NCI-H510A treated with DMSO at 0.1 percent for 48 hours (cell line): ENCODE results near the gene FAM135A.
A peak's percentile ranks its signal among the peaks of the same experiment; 100 is the strongest.
"Not testable (repeated sequence)": the region's sequence is repeated elsewhere in the genome, so short reads cannot be mapped to it uniquely, and the experiment has no call there.

ENCODE experiments used
- DNase-seq: peaks from one replicate; lab custom pipeline; 2025; lab: John Stamatoyannopoulos, UW

The FAM135A gene

DNA sequence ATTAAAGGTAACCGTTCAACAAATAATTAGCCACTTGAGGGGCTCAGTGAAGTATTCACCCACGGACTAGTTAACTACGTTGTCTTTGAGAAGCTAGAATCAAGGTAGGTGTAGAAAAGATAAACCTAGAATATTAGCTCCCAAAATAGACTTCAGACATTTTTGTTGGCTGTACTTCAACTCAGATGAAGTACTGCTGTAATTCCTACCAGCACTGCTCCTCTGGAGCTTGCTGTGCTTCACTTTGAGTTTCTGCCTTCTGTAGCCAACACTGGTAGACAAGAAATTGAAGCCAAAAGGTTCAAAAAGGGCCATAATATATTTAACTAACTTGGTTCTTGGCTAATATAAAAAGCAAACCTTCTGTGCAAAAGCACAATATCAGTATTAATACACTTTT, 134.6 kb downstream of the FAM135A start:
- DNase-seq, result no peak

DNA sequence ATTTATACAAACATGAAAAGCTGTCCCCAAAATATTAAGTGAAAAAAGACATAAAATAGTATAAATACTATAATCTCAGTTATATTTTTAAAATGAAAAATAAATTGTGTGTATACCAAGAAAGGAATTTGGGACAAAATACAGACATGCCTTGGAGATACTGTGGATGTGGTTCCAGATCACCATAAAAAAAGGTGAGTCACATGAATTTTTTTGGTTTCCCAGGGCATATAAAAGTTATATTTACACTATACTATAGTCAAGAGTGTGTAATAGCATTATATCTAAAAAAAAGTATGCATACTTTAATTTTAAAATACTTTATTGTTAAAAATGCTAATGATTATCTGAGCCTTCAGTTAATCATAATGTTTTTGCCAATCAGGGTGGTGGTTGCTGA, 136.0 kb downstream of the FAM135A start:
- DNase-seq, result no peak

DNA sequence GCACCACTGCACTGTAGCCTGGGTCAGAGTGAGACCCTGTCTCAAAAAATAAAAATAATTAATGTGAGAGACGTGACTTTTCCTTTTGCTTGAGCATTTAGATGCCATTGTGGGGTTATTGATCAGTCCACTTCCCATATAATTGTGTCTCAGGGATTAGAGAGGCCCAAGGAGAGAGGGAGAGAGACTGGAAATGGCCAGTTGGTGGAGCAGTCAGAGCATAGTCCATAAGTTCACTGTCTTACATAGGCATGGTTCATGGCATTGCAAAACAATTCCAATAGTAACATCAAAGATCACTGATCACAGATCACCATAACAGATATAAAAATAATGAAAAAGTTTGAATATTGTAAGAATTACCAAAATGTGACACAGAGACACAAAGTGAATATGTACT, 138.3 kb downstream of the FAM135A start:
- no peak for DNase-seq

DNA sequence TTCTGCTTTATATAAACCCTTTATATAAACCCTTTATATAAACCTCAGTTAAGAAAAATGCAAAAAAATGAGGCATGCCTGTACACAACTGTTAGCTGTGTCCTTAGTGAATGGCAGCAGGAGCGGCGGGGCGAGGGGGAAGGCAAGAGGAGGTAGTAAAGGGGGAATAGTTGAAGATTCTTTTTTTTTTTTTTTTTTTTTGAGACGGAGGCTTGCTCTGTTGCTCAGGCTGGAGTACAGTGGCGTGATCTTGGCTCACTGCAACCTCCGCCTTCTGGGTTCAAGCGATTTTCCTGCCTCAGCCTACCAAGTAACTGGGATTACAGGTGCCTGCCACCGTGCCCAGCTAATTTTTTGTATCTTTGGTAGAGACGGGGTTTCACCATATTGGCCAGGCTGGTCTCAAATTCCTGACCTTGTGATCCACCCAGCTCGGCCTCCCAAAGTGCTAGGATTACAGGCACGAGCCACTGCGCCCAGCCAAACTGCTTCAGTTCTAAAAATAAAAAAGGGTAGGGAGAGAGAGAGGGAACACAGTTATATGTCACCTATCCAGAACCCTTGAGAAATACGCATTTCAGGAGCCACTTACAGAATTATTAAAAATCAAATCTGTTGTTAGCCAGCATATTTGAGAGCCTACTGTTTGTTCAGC, 139.1 kb downstream of the FAM135A start:
- not testable (repeated sequence) for DNase-seq

DNA sequence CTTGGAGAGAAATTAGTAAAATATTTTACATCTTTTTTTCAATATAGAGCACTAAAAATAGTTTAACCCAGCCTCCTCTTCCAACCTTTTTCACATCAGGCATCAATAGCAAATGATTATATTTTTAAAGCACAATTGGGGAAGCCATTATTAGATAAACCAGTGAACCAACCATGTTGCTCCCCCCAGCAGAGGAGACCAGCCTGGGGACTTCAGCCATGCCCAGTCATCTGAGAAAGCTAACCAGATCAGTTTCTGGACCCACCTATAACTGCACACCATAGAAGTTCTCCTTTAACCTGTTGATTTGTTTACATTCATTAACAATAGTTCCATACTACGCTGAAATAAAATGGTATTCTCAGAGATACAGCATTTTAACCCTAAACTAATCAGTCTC, 139.7 kb downstream of the FAM135A start:
- no peak for DNase-seq

DNA sequence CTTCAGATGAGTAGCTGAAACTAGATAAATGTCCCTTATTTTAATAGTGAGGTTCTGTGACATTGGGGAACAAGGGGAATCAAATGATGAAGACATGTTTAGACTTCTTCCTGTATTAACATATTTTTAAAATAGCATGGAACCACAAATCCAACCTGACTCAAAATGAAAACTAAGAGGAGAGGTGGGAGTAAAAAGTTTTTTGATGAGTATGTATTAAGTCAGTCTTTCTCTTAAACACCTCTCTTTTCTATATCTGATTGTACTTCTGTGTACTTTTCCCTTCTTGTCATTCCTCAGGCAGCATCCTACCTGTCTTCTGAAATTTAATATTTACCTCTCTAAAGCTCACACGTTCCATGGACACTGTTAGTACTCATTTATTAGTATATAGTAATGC, 144.7 kb downstream of the FAM135A start:
- DNase-seq, result no peak

DNA sequence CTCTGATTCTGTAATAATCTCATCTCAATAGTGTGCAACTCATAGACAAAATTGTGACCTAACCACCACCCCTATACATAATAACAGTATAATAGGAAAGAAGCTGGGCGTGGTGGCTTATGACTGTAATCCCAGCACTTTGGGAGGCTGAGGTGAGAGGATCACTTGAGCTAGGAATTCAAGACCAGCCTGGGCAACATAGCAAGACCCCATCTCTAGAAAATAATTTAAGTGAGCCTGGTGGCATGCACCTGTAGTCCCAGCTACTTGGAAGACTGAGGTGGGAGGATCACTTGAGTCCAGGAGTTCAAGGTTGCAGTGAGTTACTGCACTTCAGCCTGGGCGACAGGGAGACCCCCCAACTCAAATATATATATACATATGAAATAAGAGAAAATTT, 149.1 kb downstream of the FAM135A start:
- not testable (repeated sequence) for DNase-seq

DNA sequence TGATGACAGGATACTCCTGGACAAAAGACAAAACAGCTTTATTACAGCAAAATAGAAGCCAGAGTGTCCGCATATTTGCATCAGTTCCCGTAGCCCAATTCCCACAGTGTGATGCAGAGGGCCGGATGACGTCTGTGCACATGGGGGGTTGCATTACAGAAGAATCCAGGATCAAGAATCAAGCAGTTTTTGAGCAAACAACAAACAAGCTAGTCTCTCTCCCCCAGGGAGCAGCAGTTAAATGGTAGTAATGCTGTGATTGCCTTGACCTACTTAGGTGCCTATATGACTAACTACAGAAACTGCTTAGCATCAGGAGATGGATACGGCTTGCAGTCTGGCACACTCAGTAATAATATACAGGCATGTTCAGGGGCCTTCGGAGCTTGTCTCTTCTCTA, 150.2 kb downstream of the FAM135A start:
- no peak for DNase-seq

DNA sequence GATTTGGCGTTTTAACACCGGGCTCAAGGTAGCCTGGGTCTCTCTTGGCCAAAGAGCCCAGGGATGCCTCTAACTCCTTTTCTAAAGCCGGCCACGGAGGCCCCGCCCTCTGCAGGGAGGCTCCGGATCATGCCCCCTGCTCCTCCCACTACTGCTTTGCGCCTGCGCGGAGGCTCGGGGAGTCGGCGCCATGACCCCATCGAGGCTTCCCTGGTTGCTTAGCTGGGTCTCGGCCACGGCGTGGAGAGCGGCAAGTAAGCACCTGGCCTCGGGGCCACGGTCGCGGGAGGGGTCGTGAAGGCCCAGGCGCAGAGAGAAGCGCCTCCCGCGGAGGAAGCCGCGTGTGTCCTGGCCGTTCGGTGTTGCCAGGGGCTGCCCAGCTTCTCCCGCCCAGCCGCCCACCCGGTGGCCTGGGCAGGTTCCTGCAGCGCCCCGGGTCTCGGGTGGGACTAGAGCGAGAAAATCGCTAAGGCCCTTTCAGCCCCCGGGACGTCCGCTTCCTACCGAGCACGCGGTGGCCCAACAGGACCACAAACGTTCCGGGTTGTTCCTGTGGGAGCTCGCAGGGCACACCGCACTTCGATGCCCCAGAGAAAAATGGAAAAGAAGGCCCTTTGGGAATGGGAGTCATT, 153.6 kb downstream of the FAM135A start, which contains the start of gene SDHAF4:
Gene SDHAF4, plus strand, starts transcription at position 180 of the 632 bp plus-strand sequence. Its CDS starts 11 bp downstream, at position 191.
- peak; percentile 85 for DNase-seq

DNA sequence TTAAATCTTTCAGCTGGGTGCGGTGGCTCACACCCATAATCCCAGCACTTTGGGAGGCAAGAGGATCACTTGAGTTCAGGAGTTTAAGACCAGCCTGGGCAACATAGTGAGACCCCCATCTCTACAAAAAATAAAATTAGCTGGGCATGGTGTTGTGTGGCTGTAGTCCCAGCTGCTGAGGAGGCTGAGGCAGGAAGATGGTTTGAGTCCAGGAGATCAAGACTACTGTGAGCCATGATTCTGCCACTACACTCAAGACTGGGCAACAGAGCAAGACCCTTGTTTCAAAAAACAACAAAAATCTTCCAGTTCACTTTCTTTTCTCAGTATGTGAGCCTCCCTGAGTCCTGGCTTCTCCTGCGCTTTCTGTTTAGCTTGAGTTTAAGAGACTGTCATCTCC, 161.3 kb downstream of the FAM135A start:
- DNase-seq, result no peak

DNA sequence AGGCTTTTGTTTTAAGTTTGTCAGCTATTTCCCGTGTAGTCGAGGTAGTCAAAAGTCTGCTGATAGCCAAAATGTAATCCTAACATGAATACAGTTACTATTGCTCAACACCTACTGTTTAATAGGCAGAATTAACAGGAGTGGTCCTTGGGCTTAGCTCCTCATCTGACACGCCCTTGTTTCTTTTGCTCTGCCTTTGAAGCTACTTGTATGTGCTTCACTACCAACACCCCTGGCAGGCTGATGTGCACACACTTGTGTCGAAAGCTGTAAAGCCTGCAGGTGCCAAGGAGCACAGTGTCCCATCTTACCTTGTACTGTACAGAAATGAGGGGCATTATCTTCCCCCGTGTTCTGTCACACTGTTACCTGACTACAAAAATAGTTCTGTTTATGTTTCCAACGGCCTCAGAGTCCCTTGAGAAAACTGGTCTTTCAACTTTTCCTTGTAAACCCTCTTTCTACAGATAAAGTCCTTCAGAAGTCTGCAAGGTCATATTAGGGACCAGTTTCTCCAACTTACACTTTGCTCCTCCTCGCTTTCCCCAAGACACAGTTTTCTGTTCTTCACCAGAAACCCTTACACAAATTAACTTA, 162.7 kb downstream of the FAM135A start:
- DNase-seq, result no peak

DNA sequence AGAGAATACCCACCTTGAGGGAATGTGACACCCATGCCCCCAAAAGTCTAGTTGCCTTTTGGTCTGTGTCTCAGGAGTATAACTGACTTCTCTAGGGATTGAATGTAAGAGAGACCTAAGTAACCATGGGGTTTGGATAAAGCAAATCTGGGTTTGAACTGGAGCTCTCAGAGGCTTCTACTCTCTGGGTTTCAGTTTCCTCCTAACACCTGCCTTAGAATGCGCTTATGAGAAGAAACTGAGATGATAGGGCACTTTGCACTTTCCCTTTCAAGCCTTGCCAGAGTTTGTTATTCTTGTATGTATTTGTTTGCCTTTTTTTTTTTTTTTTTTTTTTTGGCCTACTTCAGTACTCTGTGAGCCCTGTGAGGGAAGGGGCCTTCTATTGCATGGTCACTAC, 172.8 kb downstream of the FAM135A start:
- DNase-seq, result no peak

DNA sequence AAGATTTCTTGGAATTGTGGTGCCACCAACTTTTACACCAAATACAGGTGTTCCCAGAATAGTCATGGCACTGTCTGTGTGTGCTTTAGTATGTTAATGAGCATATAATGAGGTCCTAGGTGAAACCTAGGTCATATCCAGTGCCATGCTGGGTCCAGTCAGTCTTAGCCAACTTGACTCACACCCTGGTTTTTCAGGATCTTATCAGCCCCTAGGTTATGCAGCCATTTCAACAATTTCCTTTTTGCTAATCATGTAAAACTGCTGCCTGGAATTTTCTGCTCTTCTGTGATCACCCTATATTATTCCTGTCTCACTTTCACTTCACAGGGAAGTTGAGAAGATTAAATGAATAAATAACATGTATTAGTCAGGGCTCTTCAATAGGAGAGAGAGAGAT, 177.1 kb downstream of the FAM135A start:
- DNase-seq, result no peak

DNA sequence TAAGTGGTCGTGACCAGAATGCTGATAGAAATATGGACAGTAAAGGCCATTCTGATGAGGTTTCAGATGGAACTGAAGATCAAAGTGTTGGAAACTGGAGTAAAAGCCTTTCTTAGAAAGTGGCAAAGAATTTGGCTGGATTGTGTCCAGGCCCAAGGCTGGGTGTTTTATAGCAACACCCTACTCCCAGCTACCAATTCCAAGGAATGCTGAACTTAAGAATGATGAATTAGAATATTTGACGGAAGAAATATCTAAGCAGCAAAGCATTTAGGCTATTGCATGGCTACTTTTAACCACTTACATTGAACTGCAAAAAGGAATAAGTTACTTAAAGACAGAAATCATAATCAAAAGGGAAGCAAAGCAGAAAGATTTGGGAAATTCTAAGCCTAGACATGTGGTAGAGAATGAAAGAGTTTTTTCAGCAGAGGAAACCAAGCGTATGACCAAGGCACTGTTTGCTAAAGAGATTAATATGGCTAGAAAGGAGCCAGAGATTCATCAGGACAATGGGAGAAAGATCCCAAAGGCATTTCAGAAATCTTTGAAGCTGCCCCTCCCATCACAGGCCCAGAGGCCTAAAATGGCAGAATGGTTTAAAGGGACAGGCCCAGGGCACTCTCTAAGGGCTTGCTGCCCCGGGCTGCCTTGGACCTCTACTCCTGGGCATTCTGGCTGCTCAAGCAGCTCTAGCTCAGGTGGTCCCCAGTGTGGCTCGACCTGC, 179.2 kb downstream of the FAM135A start:
- no peak for DNase-seq

DNA sequence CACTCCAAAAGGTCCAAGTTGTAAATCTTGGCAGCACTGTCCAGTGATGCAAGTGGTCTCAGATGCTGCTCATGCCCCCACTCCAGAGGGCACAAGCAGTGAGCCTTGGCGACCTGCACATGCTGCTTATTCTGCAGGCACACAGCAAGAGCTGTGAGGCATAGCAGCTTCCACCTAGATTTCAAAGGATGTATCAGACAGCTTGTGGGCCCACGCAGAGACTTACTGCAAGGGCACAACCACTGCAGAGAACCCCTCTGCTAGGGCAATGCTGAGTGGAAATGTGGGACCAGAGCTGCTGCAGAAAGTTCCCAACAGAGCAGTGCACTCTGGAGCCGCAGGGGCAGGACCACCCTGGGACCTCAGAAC, 179.8 kb downstream of the FAM135A start:
- DNase-seq, result no peak

DNA sequence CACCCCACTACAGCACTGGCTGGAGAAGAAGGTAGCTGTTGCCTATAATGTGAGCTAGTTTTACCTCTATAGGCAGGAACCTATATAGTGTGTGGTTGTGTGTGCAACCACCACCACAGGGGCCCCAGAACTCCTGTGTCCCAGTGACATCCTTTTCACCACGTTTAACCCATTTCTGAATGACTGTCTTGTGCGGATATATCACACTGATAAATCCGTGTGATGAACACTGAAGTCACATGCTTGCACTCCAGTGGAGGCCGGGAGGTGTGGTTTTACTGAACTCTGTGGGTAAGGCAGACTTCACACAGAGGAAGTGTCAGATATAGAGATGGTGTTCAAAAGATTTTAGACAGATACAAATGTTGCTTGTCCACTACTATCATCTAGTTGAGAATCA, 185.9 kb downstream of the FAM135A start:
- no peak for DNase-seq

DNA sequence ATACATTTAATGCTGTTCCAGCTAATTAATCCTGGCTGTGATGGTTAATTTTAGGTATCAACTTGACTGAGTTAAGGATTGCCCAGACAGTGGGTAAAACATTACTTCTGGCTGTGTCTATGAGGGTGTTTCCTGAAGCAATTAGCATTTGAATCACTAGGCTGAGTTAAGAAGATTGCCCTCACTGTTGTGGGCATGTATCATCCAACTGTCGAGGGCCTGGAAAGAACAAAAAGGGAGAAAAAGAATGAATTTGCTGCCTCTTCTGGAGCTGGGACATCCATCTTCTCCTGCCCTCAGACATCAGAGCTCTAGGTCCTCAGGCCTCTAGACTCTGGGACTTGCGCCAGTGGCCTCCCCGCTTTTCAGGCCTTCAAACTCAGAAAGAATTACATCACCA, 187.7 kb downstream of the FAM135A start:
- DNase-seq, result no peak

DNA sequence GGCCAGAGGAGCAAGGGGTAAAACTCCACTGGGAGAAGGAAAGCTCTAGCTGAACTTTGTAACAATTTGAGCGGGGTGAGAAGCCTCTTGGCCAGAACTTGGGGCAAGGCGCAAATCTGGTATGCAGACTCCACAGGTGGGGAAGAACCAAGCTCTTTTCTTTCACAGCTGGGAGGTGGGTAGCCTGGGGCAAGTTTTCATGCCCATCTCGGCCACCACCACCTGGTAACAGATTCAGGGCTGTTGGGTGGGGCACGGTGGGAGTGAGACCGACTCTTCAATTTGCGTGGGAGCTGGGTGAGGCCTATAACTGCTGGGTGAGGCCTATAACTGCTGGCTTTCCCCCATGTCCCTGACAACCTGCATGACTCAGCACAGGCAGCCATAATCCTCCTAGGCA, 190.9 kb downstream of the FAM135A start:
- DNase-seq, result no peak

DNA sequence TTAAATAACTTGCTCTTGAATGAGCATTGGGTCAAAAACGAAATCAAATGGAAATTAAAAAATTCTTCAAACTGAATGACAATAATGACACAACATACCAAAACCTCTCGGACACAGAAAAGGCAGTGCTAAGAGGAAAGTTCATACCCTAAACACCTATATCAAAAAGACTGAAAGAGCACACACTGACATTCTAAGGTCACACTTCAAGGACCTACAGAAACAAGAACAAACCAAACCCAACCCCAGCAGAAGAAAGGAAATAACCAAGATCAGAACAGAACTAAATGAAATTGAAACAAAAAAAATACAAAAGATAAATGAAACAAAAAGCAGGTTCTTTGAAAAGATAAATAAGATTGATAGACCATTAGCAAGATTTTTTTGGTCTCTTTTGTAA, 194.1 kb downstream of the FAM135A start:
- DNase-seq, result not testable (repeated sequence)

DNA sequence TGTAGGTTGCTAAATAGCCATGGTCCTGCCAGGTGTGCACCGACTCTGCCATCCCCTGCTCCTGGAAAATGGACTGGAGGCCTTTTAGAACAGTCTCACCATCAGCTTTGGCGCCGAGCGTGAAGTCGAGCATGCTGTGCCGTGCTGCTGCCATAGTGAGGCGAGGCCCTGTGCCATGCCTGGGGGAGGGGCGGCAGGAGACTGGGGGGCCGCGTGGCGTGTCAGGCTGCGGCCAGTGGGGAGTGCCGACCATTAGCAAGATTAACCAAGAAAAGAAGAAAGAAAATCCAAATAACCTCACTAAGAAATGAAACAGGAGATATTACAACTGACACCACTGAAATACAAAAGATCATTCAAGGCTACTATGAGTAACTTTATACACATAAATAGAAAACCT, 195.9 kb downstream of the FAM135A start:
- DNase-seq, result not testable (repeated sequence)
